Loucy (cell line): ENCODE measurements around the gene TNFRSF11A.

Source experiments
- CTCF ChIP-seq: fragments of 200-600 bp; sonication (generic); conservative IDR thresholded peaks from 2 replicates; pipeline ENCODE4 v1.5.1; 2014; ENCODE audit warnings: mild to moderate bottlenecking, antibody characterized with exemption, low read length
- EZH2phosphoT487 ChIP-seq: fragments of 200-600 bp; IDR thresholded peaks from 2 replicates; pipeline ENCODE4 v1.6.1; 2018; ENCODE audit warnings: antibody characterized with exemption, mild to moderate bottlenecking, moderate library complexity, borderline replicate concordance

GRCh38 chr18:62279561-62279960 is 45.5 kb upstream of the TNFRSF11A start:
- TF ChIP-seq CTCF: no peak
- TF ChIP-seq EZH2phosphoT487: no peak
